Lung (tissue), 12 donors: ENCODE measurements around the gene PRKD1. TPM values are rescaled to one million over a fixed set of nuclear protein-coding genes. Genes with fewer than 3 reads are reported as not detected.

Experiments
- ATAC-seq: fragments of 200-7000 bp; cut with Tn5 transposase; one replicate; pipeline ENCODE4 v1.9.1; 2020; ENCODE audit warnings: moderate number of reproducible peaks; ENCODE audit not compliant: insufficient read depth, low FRiP score
- DNase-seq, 3 donors: peaks; one replicate each; pipeline ENCODE4 v3.0.0-alpha.2; 2013 to 2017
- H3K27ac ChIP-seq, 2 donors: one replicate each; pipeline ENCODE4 v1.5.1; 2013; ENCODE audit warnings: mild to moderate bottlenecking in 2 of 2, moderate library complexity in 2 of 2, control low read depth in 1 of 2, inconsistent platforms in 1 of 2, low read depth in 1 of 2, low read length in 1 of 2
- H3K27me3 ChIP-seq, 3 donors: one replicate each; pipeline ENCODE4 v1.5.1; 2013; ENCODE audit warnings: low read length in 2 of 3; ENCODE audit not compliant: control insufficient read depth in 3 of 3, insufficient read depth in 3 of 3
- H3K36me3 ChIP-seq, 4 donors: one replicate each; pipeline ENCODE4 v1.5.1; 2013; ENCODE audit warnings: low read length in 4 of 4, mild to moderate bottlenecking in 1 of 4, moderate library complexity in 1 of 4; ENCODE audit not compliant: control insufficient read depth in 4 of 4, insufficient read depth in 4 of 4
- H3K4me1 ChIP-seq, 5 donors: one replicate each; pipeline ENCODE4 v1.5.1; 2013; ENCODE audit warnings: low read length in 5 of 5, mild to moderate bottlenecking in 2 of 5, moderate library complexity in 1 of 5; ENCODE audit not compliant: control insufficient read depth in 5 of 5, insufficient read depth in 5 of 5
- H3K4me3 ChIP-seq: one replicate; pipeline ENCODE4 v1.5.1; 2013; ENCODE audit warnings: mild to moderate bottlenecking, control low read depth, moderate library complexity
- H3K9ac ChIP-seq, 2 donors: one replicate each; pipeline ENCODE4 v1.5.1; 2013; ENCODE audit warnings: low read length in 2 of 2, control low read depth in 1 of 2; ENCODE audit not compliant: insufficient read depth in 1 of 2
- H3K9me3 ChIP-seq, 4 donors: one replicate each; pipeline ENCODE4 v1.5.1; 2013; ENCODE audit warnings: low read length in 3 of 4, mild to moderate bottlenecking in 1 of 4, moderate library complexity in 1 of 4; ENCODE audit not compliant: control insufficient read depth in 4 of 4, insufficient read depth in 3 of 4
- CTCF ChIP-seq: IDR thresholded peaks from 2 replicates; pipeline ENCODE4 v1.5.1; 2012; ENCODE audit warnings: mild to moderate bottlenecking; ENCODE audit errors: control extremely low read depth, extremely low read depth
- WGBS, 2 donors: extraction: QIAGEN DNeasy Blood & Tissue Kit; methylation state at CpG; one replicate each; pipeline ENCODE4 v1.1.7; 2013; 5-methylcytosine and 5-hydroxymethylcytosine counted together
- polyA plus RNA-seq, 2 donors: library from polyadenylated mRNA; stranded (reverse); fragments of 200-250 nt; gene quantifications; one replicate each; pipeline ENCODE4 v1.2.1, GENCODE V29; 2013
- total RNA-seq, 2 donors: library from RNA; depleted of rRNA in 1 of 2; stranded (reverse); fragments of >200 nt in 1 of 2; gene quantifications; one replicate each; pipeline ENCODE4 v1.2.1, GENCODE V29; 2014 to 2021
- donor health status: control.
- donor health status: control.
- donor health status: Bipolar disorder and iron deficiency.
- donor health status: healthy.
- donor health status: DM: yes; HTN: yes; CAD: no.

The PRKD1 gene
- total and polyA plus RNA-seq, 4 donors, result 4.0 to 20.9 (median 11.2) TPM

GRCh38 chr14:29630566-29631160 lies 297.0 kb downstream of the PRKD1 start:
- ATAC-seq, result no peak
- no peaks in the 10 kb centered on the region for H3K9me3 ChIP-seq
- TF ChIP-seq CTCF, result no peak
- no peaks in the 10 kb centered on the region for H3K27me3 ChIP-seq
- no peak overlapping the region for H3K4me3 ChIP-seq
- H3K27ac ChIP-seq, result no peak overlapping the region
- 79 to 84% methylated on average over 5 of the region's 5 CpGs for WGBS, 2 donors
- no peaks in the 10 kb centered on the region for H3K4me1 ChIP-seq
- no peak overlapping the region for H3K9ac ChIP-seq
- H3K36me3 ChIP-seq, result peaks cover 0 to 4% (median under 1%) of the 10 kb centered on the region in 4 donors
- no peak for DNase-seq

GRCh38 chr14:29629839-29630238 lies 297.8 kb downstream of the PRKD1 start:
- no peak overlapping the region for H3K4me3 ChIP-seq
- DNase-seq (no peak), ATAC-seq (no peak)

GRCh38 chr14:29627137-29627536 lies 300.5 kb downstream of the PRKD1 start:
- DNase-seq (no peak), ATAC-seq (no peak)
- no peaks in the 10 kb centered on the region for H3K9me3 ChIP-seq
- WGBS, 2 donors, result 92 to 94% methylated on average over 3 of the region's 3 CpGs
- no peaks in the 10 kb centered on the region for H3K27me3 ChIP-seq
- no peak for TF ChIP-seq CTCF
- H3K27ac ChIP-seq, result no peak overlapping the region
- no peak overlapping the region for H3K9ac ChIP-seq
- peaks cover 0 to 8% (median 1%) of the 10 kb centered on the region in 4 donors for H3K36me3 ChIP-seq
- no peaks in the 10 kb centered on the region for H3K4me1 ChIP-seq
- H3K4me3 ChIP-seq, result no peak overlapping the region

More at GRCh38 chr14:29629839-29630238, 297.8 kb downstream of the PRKD1 start:
- Histone ChIP-seq H3K9ac (no peak overlapping the region), H3K36me3 (peaks cover 0 to 4% (median under 1%) of the 10 kb centered on the region in 4 donors), H3K9me3 (no peaks in the 10 kb centered on the region), H3K27me3 (no peaks in the 10 kb centered on the region), H3K27ac (no peak overlapping the region), H3K4me1 (no peaks in the 10 kb centered on the region)
- TF ChIP-seq CTCF, result no peak
